ENCODE results near the gene RNF150. TPM values are rescaled to one million over a fixed set of nuclear protein-coding genes. Genes with fewer than 3 reads are reported as not detected.

The RNF150 gene
- total and polyA plus RNA-seq, 2 of the 8 experiments (the other 6 are each of a cell fraction or from before 2014, with no cell fraction given) = 3.4 to 4.8 TPM

- no peak overlapping the region for H2BK20ac ChIP-seq (ENCODE audit: low read length)
- ChIA-PET CTCF (ENCODE audit: partially characterized antibody) (interaction anchor here (0.9 kb wide), 1 partner anchor 1665 kb away, joined by 3 read pairs; no protein-coding TSS in a partner anchor), POLR2A (ENCODE audit: partially characterized antibody) (no interaction called here)
- H4K8ac ChIP-seq (ENCODE audit: extremely low read depth, insufficient read depth, low read length) = no peak overlapping the region
- H4K5ac ChIP-seq (ENCODE audit: insufficient read length, low read depth, low read length) = no peak overlapping the region
- H3K27me3 ChIP-seq (replicated peaks in 1 of 4; ENCODE audit: control insufficient read depth in 3 of 4, extremely low read depth in 1 of 4, insufficient read depth in 3 of 4, low read length in 3 of 4) = no peaks in the 10 kb centered on the region
- no peak overlapping the region for H2BK12ac ChIP-seq (ENCODE audit: low read depth, low read length)
- no peaks in the 10 kb centered on the region for H3K4me1 ChIP-seq (replicated peaks in 1 of 4; ENCODE audit: control insufficient read depth in 3 of 4, insufficient read depth in 4 of 4, low read length in 3 of 4)
- no peak overlapping the region for H2AFZ ChIP-seq (ENCODE audit: low read length)
- H3K9me3 ChIP-seq (ENCODE audit: insufficient read depth in 2 of 2, low read depth in 1 of 2, low read length in 1 of 2) = no peaks in the 10 kb centered on the region
- no peaks in the 10 kb centered on the region for H3K79me1 ChIP-seq (ENCODE audit: low read depth, low read length)
- no peak for FAIRE-seq
- H2BK15ac ChIP-seq (ENCODE audit: low read length) = no peak overlapping the region
- 77% methylated on average over 8 of the region's 8 CpGs; no CpG with 5 or more reads in 1 of the 2 experiments for WGBS, 2 experiments (ENCODE audit: extremely low coverage in 1 of 2, insufficient coverage in 1 of 2, insufficient read length in 1 of 2, insufficient replicate concordance in 2 of 2, low coverage in 1 of 2, low lambda C conversion rate in 2 of 2, missing lambda C conversion rate in 1 of 2)
- no peaks in the 10 kb centered on the region for H3K23me2 ChIP-seq (ENCODE audit: low read depth, low read length)
- H3K79me2 ChIP-seq (ENCODE audit: control insufficient read depth in 1 of 2, insufficient read depth in 2 of 2, low read length in 2 of 2) = no peaks in the 10 kb centered on the region
- no peak for DNase-seq (ENCODE audit: low read depth in 1 of 2, low spot score in 2 of 2)
- no peaks in the 10 kb centered on the region for H4K20me1 ChIP-seq (replicated peaks in 1 of 2; ENCODE audit: control insufficient read depth in 1 of 2, insufficient read depth in 2 of 2, low read length in 2 of 2)
- H3K4ac ChIP-seq (replicated peaks; ENCODE audit: insufficient read length, low read depth, low read length) = no peak overlapping the region
- TF ChIP-seq SP4 (IDR thresholded peaks at IDR 0.05; ENCODE audit: low read length) (no peak), EZH2 (IDR thresholded peaks at IDR 0.05; ENCODE audit: low read depth, low read length, severe bottlenecking) (no peak), GABPA (IDR thresholded peaks at IDR 0.05; ENCODE audit: borderline replicate concordance, insufficient read depth, low read length) (no peak), NRF1 (IDR thresholded peaks at IDR 0.05; ENCODE audit: low read depth, low read length) (no peak), NANOG (IDR thresholded peaks at IDR 0.05; ENCODE audit: insufficient read depth, low read depth, low read length, poor library complexity, severe bottlenecking) (no peak), CHD1 (IDR thresholded peaks at IDR 0.05; ENCODE audit: low read depth, low read length) (no peak), ZNF274 (IDR thresholded peaks at IDR 0.05; ENCODE audit: borderline replicate concordance, extremely low read depth, low read length) (no peak), RNF2 (IDR thresholded peaks at IDR 0.05; ENCODE audit: borderline replicate concordance, low read depth, low read length, missing control alignments, poor library complexity, severe bottlenecking) (no peak)
- TF ChIP-seq, protein P1, sequence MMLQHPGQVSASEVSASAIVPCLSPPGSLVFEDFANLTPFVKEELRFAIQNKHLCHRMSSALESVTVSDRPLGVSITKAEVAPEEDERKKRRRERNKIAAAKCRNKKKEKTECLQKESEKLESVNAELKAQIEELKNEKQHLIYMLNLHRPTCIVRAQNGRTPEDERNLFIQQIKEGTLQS (IDR thresholded peaks at IDR 0.05; ENCODE audit: insufficient read depth, low read depth, low read length) = no peak
- H3K23ac ChIP-seq (ENCODE audit: insufficient read length) = no peak overlapping the region
- H2BK5ac ChIP-seq (ENCODE audit: low read depth, low read length) = no peak overlapping the region
- no peak overlapping the region for H4K91ac ChIP-seq (replicated peaks; ENCODE audit: insufficient read length, low read length)
- H3K4me3 ChIP-seq (ENCODE audit: extremely low read depth in 1 of 4, insufficient read depth in 2 of 4, low read depth in 3 of 4, low read length in 4 of 4) = no peak overlapping the region
- H3K14ac ChIP-seq (ENCODE audit: insufficient read length) = no peak overlapping the region
- no peak overlapping the region for H3K27ac ChIP-seq (ENCODE audit: low read depth, low read length)
- no peak overlapping the region for H3K9ac ChIP-seq (replicated peaks in 1 of 4; ENCODE audit: extremely low read depth in 1 of 4, low read depth in 3 of 4, low read length in 3 of 4)
- H3K56ac ChIP-seq (replicated peaks; ENCODE audit: insufficient read length, low read depth, low read length) = no peak overlapping the region
- no peak overlapping the region for H3K18ac ChIP-seq (ENCODE audit: extremely low read depth, low read length)
- H3K4me2 ChIP-seq (ENCODE audit: insufficient read depth in 1 of 2, low read depth in 2 of 2, low read length in 2 of 2) = no peak overlapping the region
- H3K36me3 ChIP-seq (ENCODE audit: control insufficient read depth in 2 of 4, insufficient read depth in 4 of 4, low read length in 3 of 4) = no peaks in the 10 kb centered on the region
- no peak overlapping the region for H2BK120ac ChIP-seq (replicated peaks; ENCODE audit: low read depth, low read length)
- no peak overlapping the region for H2AK5ac ChIP-seq (ENCODE audit: low read depth, low read length)
Measured at GRCh38 chr4:141179474-141180373, 46.5 kb upstream of the RNF150 start.

Measured in H1 (cell line).